Rectal smooth muscle tissue (tissue), 1 donor: Measurements from ENCODE around the gene NEURL1.
"Not testable (repeated sequence)": the region's sequence is repeated elsewhere in the genome, so short reads cannot be mapped to it uniquely, and the experiment has no call there.

Source experiments
- H3K27ac ChIP-seq: one replicate; pipeline ENCODE4 v1.7.0; 2013; ENCODE audit warnings: low read depth, low read length, inconsistent platforms
- H3K27me3 ChIP-seq: one replicate; pipeline ENCODE4 v1.7.0; 2013; ENCODE audit warnings: low read length; ENCODE audit not compliant: control insufficient read depth, insufficient read depth
- H3K36me3 ChIP-seq: one replicate; pipeline ENCODE4 v1.7.0; 2013; ENCODE audit warnings: low read length; ENCODE audit not compliant: control insufficient read depth, insufficient read depth
- H3K4me1 ChIP-seq: one replicate; pipeline ENCODE4 v1.7.0; 2013; ENCODE audit warnings: low read length; ENCODE audit not compliant: control insufficient read depth, insufficient read depth
- H3K4me3 ChIP-seq: one replicate; pipeline ENCODE4 v1.7.0; 2013; ENCODE audit warnings: low read length
- H3K9ac ChIP-seq: one replicate; pipeline ENCODE4 v1.7.0; 2013; ENCODE audit warnings: low read length

The NEURL1 gene

DNA sequence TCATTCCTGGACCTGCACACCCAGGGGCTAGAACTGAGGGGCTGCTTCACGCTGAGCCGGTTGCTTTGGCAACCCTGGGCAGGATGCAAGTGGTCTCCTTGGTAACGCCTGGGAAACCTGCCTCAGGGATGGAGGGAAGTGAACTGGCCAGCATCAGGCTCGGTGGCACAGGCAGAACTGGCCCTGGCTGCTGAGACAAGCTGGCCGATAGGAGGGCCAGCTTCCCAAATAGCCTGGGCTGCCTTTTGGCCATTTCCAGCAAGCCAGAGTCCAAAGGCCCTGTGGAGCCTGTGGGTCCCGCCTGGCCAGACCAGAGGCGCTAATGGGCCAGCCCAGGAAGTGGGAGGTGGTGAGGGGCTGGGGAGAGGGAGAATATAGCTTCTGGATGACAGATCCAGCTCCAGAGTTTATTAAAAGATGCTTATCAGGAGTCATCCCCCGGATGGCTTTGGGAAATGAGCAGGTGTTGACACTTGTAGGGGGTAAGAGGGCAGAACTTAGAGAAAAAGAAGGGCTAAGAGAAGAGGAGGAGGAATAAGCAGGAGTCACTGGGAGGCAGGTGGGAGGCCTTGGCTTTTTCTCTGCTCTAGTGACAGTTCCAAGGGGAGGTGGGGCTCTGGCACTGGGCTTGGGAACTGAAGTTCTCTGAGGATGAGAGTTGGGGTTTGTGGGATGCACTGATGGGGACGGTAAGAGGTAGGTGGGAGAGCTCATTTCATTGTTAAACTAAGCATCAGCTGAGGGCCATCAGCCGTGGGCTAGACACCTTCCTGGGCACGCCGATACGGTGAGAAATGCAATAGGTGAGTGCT is 9.6 kb downstream of the NEURL1 start:
- Histone ChIP-seq H3K36me3 (no peaks in the 10 kb centered on the region), H3K9ac (no peak overlapping the region), H3K4me1 (no peaks in the 10 kb centered on the region), H3K4me3 (no peak overlapping the region), H3K27ac (no peak overlapping the region), H3K27me3 (no peaks in the 10 kb centered on the region)

DNA sequence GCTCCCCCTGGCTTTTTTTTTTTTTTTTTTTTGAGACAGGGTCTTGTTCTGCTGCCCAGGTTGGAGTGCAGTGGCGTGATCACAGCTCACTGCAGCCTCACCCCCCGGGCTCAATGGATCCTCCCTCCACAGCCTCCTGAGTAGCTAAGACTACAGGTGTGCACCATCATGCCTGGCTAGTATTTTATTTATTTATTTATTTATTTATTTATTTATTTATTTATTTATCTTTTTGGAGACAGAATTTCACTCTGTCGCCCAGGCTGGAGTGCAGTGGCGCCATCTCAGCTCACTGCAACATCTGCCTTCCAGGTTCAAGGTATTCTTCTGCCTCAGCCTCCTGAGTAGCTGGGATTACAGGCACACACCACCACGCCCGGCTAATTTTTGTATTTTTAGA is 10.3 kb downstream of the NEURL1 start:
- not testable (repeated sequence) for H3K4me1 ChIP-seq, H3K4me3 ChIP-seq, H3K27me3 ChIP-seq, H3K27ac ChIP-seq, H3K36me3 ChIP-seq, H3K9ac ChIP-seq

DNA sequence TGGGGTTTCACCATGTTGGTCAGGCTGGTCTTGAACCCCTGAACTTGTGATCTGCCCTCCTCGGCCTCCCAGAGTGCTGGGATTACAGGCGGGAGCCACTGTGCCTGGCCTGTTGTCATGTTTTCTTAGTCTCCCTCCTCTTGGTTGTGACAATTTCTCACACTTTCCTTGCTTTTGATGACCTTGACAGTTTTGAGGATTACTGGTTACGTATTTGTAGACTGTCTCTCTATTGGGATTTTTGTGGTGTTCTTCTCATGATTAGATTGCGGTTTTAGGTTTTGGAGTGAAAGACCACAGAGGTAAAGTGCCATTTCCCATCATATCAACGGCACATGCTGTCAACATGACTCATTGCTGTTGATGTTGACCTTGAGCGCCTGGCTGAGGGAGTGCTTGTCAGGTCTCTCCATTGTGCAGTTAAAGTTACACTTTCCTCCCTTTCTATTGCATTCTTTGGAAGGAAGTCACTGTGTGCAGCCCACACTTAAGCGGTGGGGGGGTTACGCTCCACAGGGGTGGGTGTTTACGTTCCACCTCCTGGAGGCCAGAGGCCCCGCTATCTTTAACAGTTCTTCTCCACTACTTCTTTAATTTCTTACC is 10.8 kb downstream of the NEURL1 start:
- no peak overlapping the region for H3K27ac ChIP-seq
- no peak overlapping the region for H3K4me3 ChIP-seq
- no peaks in the 10 kb centered on the region for H3K4me1 ChIP-seq
- no peaks in the 10 kb centered on the region for H3K36me3 ChIP-seq
- H3K9ac ChIP-seq, result no peak overlapping the region
- H3K27me3 ChIP-seq, result no peaks in the 10 kb centered on the region

DNA sequence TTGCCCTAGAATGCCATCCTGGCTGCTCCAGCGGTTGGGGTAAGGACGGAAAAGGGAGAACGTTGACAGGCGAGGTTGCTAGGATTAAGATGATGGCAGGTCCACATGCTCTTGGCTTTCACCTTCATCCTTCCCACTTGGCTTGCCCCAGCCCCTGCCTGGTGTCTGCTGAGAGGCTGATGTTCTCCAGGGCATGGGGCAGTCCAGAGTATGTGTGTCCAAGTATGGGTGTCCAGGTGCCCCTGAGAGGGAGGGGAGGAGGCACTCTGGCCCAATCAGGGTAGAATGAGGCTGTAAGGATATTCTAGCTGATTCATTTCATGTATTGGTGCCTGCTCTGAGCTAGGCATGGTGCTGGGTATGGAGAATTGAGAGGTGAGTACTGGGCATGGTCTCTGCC is 12.6 kb downstream of the NEURL1 start:
- Histone ChIP-seq H3K9ac (no peak overlapping the region), H3K4me1 (no peaks in the 10 kb centered on the region), H3K27me3 (no peaks in the 10 kb centered on the region), H3K4me3 (no peak overlapping the region), H3K36me3 (no peaks in the 10 kb centered on the region), H3K27ac (no peak overlapping the region)

DNA sequence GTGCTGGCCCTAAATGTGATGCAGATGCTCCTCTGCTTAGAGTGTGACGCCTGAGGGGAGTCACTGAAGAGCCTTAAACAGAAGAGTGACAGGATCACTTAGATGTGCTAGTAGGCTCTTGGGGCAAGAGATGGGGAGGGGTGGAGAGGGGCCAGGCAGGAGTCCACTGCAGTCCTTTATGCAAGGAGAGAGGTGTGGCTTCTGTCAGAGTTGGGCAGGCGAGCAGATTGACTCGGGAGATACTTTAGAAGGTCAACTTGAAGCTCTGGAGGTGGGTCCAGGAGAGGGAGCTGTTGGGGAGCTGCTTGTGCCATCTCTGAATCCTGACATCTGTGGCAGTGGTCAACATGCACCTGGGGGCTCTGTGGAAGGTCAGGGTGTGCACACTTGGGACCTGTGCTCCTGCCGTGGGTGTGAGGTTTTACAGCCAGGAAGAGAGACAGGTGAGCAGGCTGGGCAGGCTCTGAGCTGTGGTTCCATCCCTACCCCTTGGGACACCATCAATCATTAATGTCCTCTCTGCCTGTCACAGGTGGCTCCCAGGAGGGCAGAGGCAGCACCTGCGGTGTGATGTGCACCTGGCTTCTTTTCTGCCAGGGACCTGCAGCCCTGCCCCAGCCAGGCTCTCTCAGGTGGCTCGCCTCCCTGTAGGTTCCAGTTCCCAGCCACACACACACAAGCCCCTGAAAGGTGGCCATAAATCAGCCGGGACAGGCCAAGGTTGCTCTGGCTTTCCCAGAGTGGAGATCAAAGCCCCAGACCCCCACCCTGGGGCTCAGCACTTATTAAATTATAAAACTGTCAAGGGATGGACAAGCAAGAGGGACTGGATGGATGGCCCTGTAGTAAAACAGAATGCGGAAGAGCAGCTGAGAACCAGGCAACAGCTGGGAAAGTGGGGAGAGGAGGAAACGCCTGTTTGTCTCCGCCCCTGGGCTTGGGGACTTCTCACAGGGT is 14.0 kb downstream of the NEURL1 start:
- H3K27me3 ChIP-seq, result no peaks in the 10 kb centered on the region
- no peak overlapping the region for H3K4me3 ChIP-seq
- no peak overlapping the region for H3K27ac ChIP-seq
- H3K36me3 ChIP-seq, result no peaks in the 10 kb centered on the region
- H3K4me1 ChIP-seq, result no peaks in the 10 kb centered on the region
- no peak overlapping the region for H3K9ac ChIP-seq

DNA sequence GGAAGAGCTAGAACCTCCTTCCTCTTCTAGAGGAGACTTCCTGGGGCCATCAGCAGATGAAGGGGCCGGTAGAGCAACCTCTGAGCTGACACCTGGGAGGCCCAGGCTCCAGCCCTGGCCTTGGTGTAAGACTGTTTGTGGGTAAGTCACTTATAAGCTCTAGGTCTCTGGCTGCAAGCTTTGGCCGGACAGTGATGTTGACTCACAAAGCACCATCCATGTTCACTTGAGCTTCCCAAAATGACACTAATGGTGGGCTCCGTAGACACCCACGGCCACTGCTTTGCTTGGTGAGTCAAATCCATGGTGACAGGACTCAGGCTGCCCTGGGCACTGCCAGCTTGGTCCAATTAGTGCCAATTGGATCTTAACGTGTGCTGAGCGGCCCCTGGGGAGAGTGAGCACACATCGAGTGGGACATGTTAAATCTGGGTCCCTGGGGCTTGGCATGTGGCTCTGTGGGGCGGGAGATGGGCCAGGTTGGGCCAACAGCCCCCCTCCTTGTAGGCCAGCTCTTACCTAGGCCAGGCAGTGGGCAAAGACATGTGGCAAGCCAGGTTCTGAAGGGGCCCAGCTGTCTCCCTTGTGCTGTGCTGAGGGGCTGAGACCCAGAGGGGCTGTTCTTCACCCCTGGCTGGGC is 16.7 kb downstream of the NEURL1 start:
- Histone ChIP-seq H3K9ac (no peak overlapping the region), H3K4me1 (peaks cover 11% of the 10 kb centered on the region), H3K36me3 (no peaks in the 10 kb centered on the region), H3K27ac (no peak overlapping the region), H3K27me3 (no peaks in the 10 kb centered on the region), H3K4me3 (no peak overlapping the region)

DNA sequence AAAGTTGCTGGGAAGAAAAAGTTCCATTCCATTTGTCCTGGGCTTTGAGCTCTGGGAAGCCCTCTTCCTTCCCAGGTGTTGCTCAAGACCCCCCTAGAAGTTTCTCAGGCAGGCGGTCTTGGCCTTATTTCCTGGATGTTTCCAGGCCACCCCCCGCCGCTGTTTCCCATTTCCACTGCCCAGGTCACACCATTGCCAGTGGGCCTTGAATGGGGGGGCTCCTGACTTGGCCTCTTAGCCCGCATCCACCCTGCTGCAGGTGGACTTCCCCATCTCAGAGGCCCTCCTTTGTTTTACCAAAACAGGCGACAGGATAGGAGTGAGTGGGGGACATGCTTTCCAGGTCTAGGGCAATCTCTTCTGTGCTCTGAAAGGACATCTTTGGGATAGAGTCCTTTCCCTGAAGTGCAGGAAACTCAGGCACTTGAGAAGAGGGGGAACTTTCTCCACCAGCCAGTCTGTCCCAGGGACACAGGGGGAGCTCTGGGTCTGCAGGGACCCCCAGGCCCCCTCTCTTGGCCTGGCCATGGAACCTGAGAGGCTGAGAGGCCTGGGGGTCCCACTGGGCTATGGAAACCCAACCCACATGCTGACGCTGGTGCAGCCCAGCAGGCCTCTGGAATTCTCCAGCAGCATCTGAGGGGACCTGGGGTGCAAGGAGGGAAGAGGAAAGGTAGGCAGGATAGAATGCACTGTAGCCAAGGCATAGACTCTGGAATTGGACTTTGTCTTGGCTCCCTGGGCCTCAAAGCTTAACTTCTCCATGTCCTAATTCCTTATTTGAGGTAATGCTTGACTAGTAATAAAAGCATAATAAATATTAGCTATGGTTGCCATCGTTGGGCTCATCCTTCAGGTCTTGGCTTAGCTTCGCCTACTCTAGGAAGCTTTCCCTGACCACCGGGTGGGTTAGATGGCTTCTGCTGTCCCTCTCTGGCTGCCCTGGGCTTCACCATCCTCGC is 17.6 kb downstream of the NEURL1 start:
- no peak overlapping the region for H3K27ac ChIP-seq
- no peaks in the 10 kb centered on the region for H3K27me3 ChIP-seq
- H3K9ac ChIP-seq, result no peak overlapping the region
- no peak overlapping the region for H3K4me3 ChIP-seq
- H3K4me1 ChIP-seq, result peaks cover 11% of the 10 kb centered on the region
- no peaks in the 10 kb centered on the region for H3K36me3 ChIP-seq

DNA sequence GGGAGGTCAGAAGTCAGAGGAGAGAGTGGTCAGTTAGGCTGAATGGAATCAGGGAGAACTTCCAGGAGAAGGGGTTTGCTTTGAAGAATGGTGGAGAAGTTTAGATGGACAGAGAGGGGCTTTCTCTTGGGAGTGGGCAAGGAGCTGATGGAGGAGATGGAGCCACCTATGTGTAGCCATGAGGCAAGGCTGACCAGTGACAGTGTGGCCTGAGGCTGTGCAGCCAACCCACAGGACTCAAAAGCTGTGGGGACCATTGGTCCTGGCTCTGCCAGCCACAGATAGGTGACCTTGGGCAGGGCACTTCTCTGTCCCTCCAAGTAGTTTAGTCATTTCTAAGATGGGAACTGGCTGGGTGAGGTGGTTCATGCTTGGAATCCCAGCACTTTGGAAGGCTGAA is 18.7 kb downstream of the NEURL1 start:
- Histone ChIP-seq H3K36me3 (no peaks in the 10 kb centered on the region), H3K27ac (no peak overlapping the region), H3K27me3 (no peaks in the 10 kb centered on the region), H3K4me1 (peaks cover 11% of the 10 kb centered on the region), H3K9ac (no peak overlapping the region), H3K4me3 (no peak overlapping the region)

DNA sequence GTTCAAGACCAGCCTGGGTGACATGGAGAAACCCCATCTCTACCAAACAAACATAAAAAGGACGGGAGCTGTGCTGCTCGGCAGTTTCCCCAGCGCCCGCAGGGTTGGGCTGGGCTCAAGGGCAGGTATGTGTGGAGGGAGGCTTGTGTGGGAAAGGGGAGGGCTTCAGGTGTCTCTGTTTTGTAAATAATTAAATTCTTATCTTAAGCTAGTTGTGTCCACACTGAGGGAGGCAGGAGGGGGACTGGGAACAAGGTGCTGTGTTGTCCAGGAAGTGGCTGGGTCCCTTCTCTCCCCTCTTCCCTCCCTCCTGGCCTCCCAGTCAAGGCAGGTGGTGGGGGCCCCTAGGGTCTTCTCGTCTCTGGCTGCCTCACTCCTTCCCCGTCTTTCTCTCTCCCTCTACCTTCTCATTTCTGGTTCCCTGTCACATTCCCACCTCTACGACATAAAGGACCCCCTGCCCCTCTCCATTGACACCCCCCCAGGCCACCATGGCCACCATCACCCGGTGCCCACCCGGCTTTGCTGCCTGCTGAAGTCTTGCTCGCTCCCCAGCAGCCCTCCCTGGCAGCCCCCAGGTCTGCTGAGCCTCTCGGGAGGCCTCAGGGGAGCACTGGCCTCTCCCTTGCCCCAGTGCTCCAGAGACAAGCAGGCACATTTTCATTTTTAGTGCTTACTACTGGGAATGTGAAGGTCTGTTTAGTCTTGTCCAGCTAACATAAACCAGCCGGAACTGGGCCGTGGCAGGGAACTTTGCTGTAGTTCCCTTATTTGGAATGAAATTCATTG is 19.3 kb downstream of the NEURL1 start:
- Histone ChIP-seq H3K36me3 (no peaks in the 10 kb centered on the region), H3K4me3 (no peak overlapping the region), H3K9ac (no peak overlapping the region), H3K27me3 (no peaks in the 10 kb centered on the region), H3K4me1 (peaks cover 11% of the 10 kb centered on the region), H3K27ac (no peak overlapping the region)

DNA sequence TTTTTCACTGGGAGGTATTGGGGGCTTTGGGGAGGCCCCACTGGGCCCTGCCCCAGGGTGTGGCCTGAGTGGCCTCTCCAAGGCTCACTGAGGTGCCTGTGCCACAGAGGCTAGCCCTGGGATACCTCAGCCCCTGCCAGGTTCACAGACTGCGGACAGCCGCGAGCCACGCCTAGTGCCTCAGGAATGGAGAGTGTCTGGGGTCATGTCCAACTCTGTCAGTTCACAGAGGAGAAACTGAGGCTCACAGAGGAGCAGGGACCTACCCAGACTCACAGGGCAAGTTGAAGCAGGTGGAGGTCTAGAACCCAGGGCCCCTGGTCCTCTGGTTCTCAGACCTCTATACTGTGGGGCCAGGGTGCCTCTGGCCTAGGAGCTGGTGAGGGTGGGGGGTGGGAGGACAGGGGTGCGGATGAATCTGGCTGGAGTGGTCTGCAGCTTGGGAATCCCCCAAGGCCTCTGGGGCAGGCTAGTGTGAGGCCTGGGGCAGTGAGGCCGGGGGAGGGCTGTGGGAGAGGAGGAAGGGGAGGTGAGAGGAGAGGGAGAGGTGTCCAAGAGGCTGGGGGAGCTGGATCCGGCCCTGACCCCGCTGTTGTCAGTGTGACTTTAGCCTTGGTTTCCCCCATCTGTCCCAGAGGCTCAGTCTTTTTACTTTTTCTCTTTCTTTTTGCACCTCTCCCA is 20.0 kb downstream of the NEURL1 start:
- Histone ChIP-seq H3K27ac (peak overlapping the region; percentile 8), H3K27me3 (no peaks in the 10 kb centered on the region), H3K9ac (no peak overlapping the region), H3K4me3 (no peak overlapping the region), H3K4me1 (peaks cover 11% of the 10 kb centered on the region), H3K36me3 (no peaks in the 10 kb centered on the region)
